ENCODE data around the gene FAM20A. TPM values are rescaled to one million over a fixed set of nuclear protein-coding genes. Genes with fewer than 3 reads are reported as not detected.

The FAM20A gene
- polyA plus RNA-seq, 1 donor from 2014 or later: not detected

- Histone ChIP-seq H3K9me3 (ENCODE audit: low read length) (no peaks in the 10 kb centered on the region), H3K36me3 (ENCODE audit: insufficient read depth, low read length) (no peaks in the 10 kb centered on the region), H3K9me2 (ENCODE audit: insufficient read depth, low read length) (no peaks in the 10 kb centered on the region), H4K20me1 (ENCODE audit: insufficient read depth) (no peaks in the 10 kb centered on the region), H3K79me2 (replicated peaks; ENCODE audit: insufficient read depth, low read length) (no peaks in the 10 kb centered on the region), H3K4me2 (ENCODE audit: low read length) (no peak overlapping the region), H3K27ac (ENCODE audit: low read length) (no peak overlapping the region), H3K9ac (ENCODE audit: low read length) (no peak overlapping the region), H2AFZ (ENCODE audit: low read depth, low read length) (no peak overlapping the region), H3F3A (ENCODE audit: insufficient read depth, low read length, poor library complexity, severe bottlenecking) (no peaks in the 10 kb centered on the region), H3K27me3 (ENCODE audit: insufficient read depth, low read depth, low read length) (no peaks in the 10 kb centered on the region), H3K4me3 (ENCODE audit: low read length) (no peak overlapping the region)
- TF ChIP-seq POLR2AphosphoS5 (IDR thresholded peaks at IDR 0.05) (no peak), TAF1 (IDR thresholded peaks at IDR 0.05; ENCODE audit: low read depth) (no peak), REST (IDR thresholded peaks at IDR 0.05; ENCODE audit: borderline replicate concordance) (no peak), CTCF (IDR thresholded peaks at IDR 0.05; ENCODE audit: poor library complexity, severe bottlenecking) (no peak), RAD21 (conservative IDR thresholded peaks at IDR 0.05) (no peak), EP300 (conservative IDR thresholded peaks at IDR 0.05; ENCODE audit: poor library complexity, severe bottlenecking) (no peak), SMC3 (conservative IDR thresholded peaks at IDR 0.05; ENCODE audit: poor library complexity) (no peak), EZH2 (IDR thresholded peaks at IDR 0.05; ENCODE audit: borderline replicate concordance, insufficient read depth, low read length, poor library complexity, severe bottlenecking) (no peak), MXI1 (conservative IDR thresholded peaks at IDR 0.05; ENCODE audit: poor library complexity, severe bottlenecking) (no peak)
Measured at GRCh38 chr17:68499587-68499986, 101.6 kb downstream of the FAM20A start.

- no peaks in the 10 kb centered on the region for H3K9me3 ChIP-seq (ENCODE audit: low read length)
- no peaks in the 10 kb centered on the region for H3K9me2 ChIP-seq (ENCODE audit: insufficient read depth, low read length)
- no peaks in the 10 kb centered on the region for H4K20me1 ChIP-seq (ENCODE audit: insufficient read depth)
- H3K36me3 ChIP-seq (ENCODE audit: insufficient read depth, low read length): no peaks in the 10 kb centered on the region
- no peak overlapping the region for H3K9ac ChIP-seq (ENCODE audit: low read length)
- H3K27ac ChIP-seq (ENCODE audit: low read length): no peak overlapping the region
- H2AFZ ChIP-seq (ENCODE audit: low read depth, low read length): no peak overlapping the region
- TF ChIP-seq EZH2 (IDR thresholded peaks at IDR 0.05; ENCODE audit: borderline replicate concordance, insufficient read depth, low read length, poor library complexity, severe bottlenecking): no peak
- TF ChIP-seq CTCF (IDR thresholded peaks at IDR 0.05; ENCODE audit: poor library complexity, severe bottlenecking): no peak
- TF ChIP-seq SMC3 (conservative IDR thresholded peaks at IDR 0.05; ENCODE audit: poor library complexity): no peak
- TF ChIP-seq POLR2AphosphoS5 (IDR thresholded peaks at IDR 0.05): no peak
- TF ChIP-seq REST (IDR thresholded peaks at IDR 0.05; ENCODE audit: borderline replicate concordance): no peak
- TF ChIP-seq RAD21 (conservative IDR thresholded peaks at IDR 0.05): no peak
- no peak for TF ChIP-seq TAF1 (IDR thresholded peaks at IDR 0.05; ENCODE audit: low read depth)
- TF ChIP-seq MXI1 (conservative IDR thresholded peaks at IDR 0.05; ENCODE audit: poor library complexity, severe bottlenecking): no peak
- no peak for TF ChIP-seq EP300 (conservative IDR thresholded peaks at IDR 0.05; ENCODE audit: poor library complexity, severe bottlenecking)
- no peak overlapping the region for H3K4me3 ChIP-seq (ENCODE audit: low read length)
- no peak overlapping the region for H3K4me2 ChIP-seq (ENCODE audit: low read length)
- no peaks in the 10 kb centered on the region for H3K79me2 ChIP-seq (replicated peaks; ENCODE audit: insufficient read depth, low read length)
- no peaks in the 10 kb centered on the region for H3K27me3 ChIP-seq (ENCODE audit: insufficient read depth, low read depth, low read length)
- H3F3A ChIP-seq (ENCODE audit: insufficient read depth, low read length, poor library complexity, severe bottlenecking): no peaks in the 10 kb centered on the region
Measured at GRCh38 chr17:68498479-68499326, 102.5 kb downstream of the FAM20A start.

Measured in neural cell (in vitro differentiated cells).